GM20431 (cell line): ENCODE measurements around the gene KCNQ2.
"Not testable (repeated sequence)": the region's sequence is repeated elsewhere in the genome, so short reads cannot be mapped to it uniquely, and the experiment has no call there.

Experiments
- in situ Hi-C: fragments of 300-500 bp; cut with MseI, MboI; formaldehyde crosslinking; loops from one replicate; pipeline ENCODE4 v1.15.0; 2020; ENCODE audit warnings: low sequenced_read_pairs; ENCODE audit not compliant: unreplicated experiment

KCNQ2 gene

GRCh38 chr20:63471981-63472831 is at the start of gene KCNQ2:
Gene KCNQ2, minus strand, starts transcription at chr20:63472655. Its CDS starts 192 bp downstream, at chr20:63472463.
- in situ Hi-C loops, result no loop called here

GRCh38 chr20:63521602-63522001 is 49.1 kb upstream of the KCNQ2 start:
- in situ Hi-C loops, result no loop called here

- in situ Hi-C loops, result no loop called here
These were observed 48.6 kb upstream of the KCNQ2 start for GRCh38 chr20:63520934-63521601.

GRCh38 chr20:63520504-63520933 is 48.1 kb upstream of the KCNQ2 start, which contains the start of gene PPDPF:
Gene PPDPF, plus strand, starts transcription at chr20:63520765. Its CDS starts 544 bp downstream, at chr20:63521309.
- in situ Hi-C loops, result no loop called here

GRCh38 chr20:63519668-63520503 is 47.4 kb upstream of the KCNQ2 start:
- in situ Hi-C loops, result no loop called here

GRCh38 chr20:63518946-63519667 is 46.7 kb upstream of the KCNQ2 start:
- in situ Hi-C loops, result no loop called here

GRCh38 chr20:63518351-63518861 is 46.0 kb upstream of the KCNQ2 start:
- in situ Hi-C loops, result no loop called here

GRCh38 chr20:63517376-63518309 is 45.2 kb upstream of the KCNQ2 start:
- in situ Hi-C loops, result no loop called here

GRCh38 chr20:63514520-63514919 is 42.1 kb upstream of the KCNQ2 start:
- in situ Hi-C loops, result not testable (repeated sequence)

- in situ Hi-C loops, result no loop called here
These were observed 40.8 kb upstream of the KCNQ2 start for GRCh38 chr20:63513207-63513606.

GRCh38 chr20:63509088-63509564 is 36.7 kb upstream of the KCNQ2 start:
- in situ Hi-C loops, result no loop called here

GRCh38 chr20:63508072-63508768 is 35.8 kb upstream of the KCNQ2 start:
- in situ Hi-C loops, result no loop called here

- in situ Hi-C loops, result no loop called here
These were observed 34.8 kb upstream of the KCNQ2 start for GRCh38 chr20:63507083-63507743.

GRCh38 chr20:63505723-63506122 is 33.3 kb upstream of the KCNQ2 start:
- in situ Hi-C loops, result no loop called here

GRCh38 chr20:63505281-63505680 is 32.8 kb upstream of the KCNQ2 start:
- in situ Hi-C loops, result no loop called here

GRCh38 chr20:63504642-63505041 is 32.2 kb upstream of the KCNQ2 start:
- in situ Hi-C loops, result no loop called here

GRCh38 chr20:63503524-63503923 is 31.1 kb upstream of the KCNQ2 start:
- in situ Hi-C loops, result no loop called here
